HepG2 (cell line): ENCODE data around the gene ETV6. TPM values are rescaled to one million over a fixed set of nuclear protein-coding genes. Genes with fewer than 3 reads are reported as not detected.

Experiments used
- ATAC-seq: fragments of 200-7000 bp; cut with Tn5 transposase; 3 replicates; pipeline ENCODE4 v1.9.1; 2020; ENCODE audit warnings: mild to moderate bottlenecking, moderate library complexity
- BruUV-seq: library from RNA; stranded (reverse); fragments of 400-500 nt; replicated peaks from 2 replicates; lab custom pipeline; 2021; lab: Mats Ljungman, UMichigan
- CTCF ChIA-PET: fragments of 300-600 bp; formaldehyde crosslinking; extraction: SDS; loops from one replicate; lab custom pipeline; 2021; ENCODE audit warnings: low total read pairs, inconsistent platforms, low intra/inter-chr PET ratio; lab: Yijun Ruan, JAX
- POLR2A ChIA-PET: fragments of 350-600 bp; sonication (Branson Sonifier 250); formaldehyde crosslinking; loops from one replicate; lab custom pipeline; 2020; ENCODE audit warnings: antibody characterized with exemption, inconsistent platforms; lab: Yijun Ruan, JAX
- DNase-seq: peaks from one replicate; pipeline ENCODE4 v3.0.0-alpha.2; 2015; ENCODE audit warnings: low spot score
- FAIRE-seq: peaks from 3 replicates; lab custom pipeline; 2011; peaks lifted over from hg19 to GRCh38; lab: Jason Lieb, UNC
- H2AFZ ChIP-seq: one replicate; pipeline ENCODE4 v1.6.1; 2011; ENCODE audit warnings: low read length, inconsistent platforms
- H3K27ac ChIP-seq: fragments of 300-600 bp; 3 replicates; pipeline ENCODE4 v1.8.0; 2011; ENCODE audit warnings: mixed run types, mild to moderate bottlenecking, mixed read lengths, low read length, inconsistent platforms; ENCODE audit not compliant: insufficient read depth; ENCODE audit errors: extremely low read length
- H3K27me3 ChIP-seq, 2 experiments: fragments of 200-600 bp in 1 of 2; 2 replicates in 1 of 2; 3 replicates in 1 of 2; pipeline versions ENCODE4 v1.6.0 to v1.8.0; 2011; ENCODE audit warnings: low read length in 2 of 2, mild to moderate bottlenecking in 2 of 2, moderate library complexity in 2 of 2, inconsistent platforms in 1 of 2; ENCODE audit not compliant: insufficient read depth in 2 of 2, control insufficient read depth in 1 of 2
- H3K36me3 ChIP-seq, 2 experiments: fragments of 200-600 bp in 1 of 2; replicated peaks in 1 of 2; 2 replicates in 1 of 2; 3 replicates in 1 of 2; pipeline versions ENCODE4 v1.5.1 to v1.8.0; 2011; ENCODE audit warnings: low read length in 2 of 2, inconsistent platforms in 1 of 2; ENCODE audit not compliant: insufficient read depth in 2 of 2, control insufficient read depth in 1 of 2
- H3K4me1 ChIP-seq: 2 replicates; pipeline ENCODE4 v1.5.1; 2012; ENCODE audit warnings: low read length, inconsistent platforms; ENCODE audit not compliant: insufficient read depth
- H3K4me2 ChIP-seq: 2 replicates; pipeline ENCODE4 v1.6.0; 2011; ENCODE audit warnings: low read depth, low read length, inconsistent platforms
- H3K4me3 ChIP-seq, 3 experiments: fragments of 200-600 bp in 1 of 3; sonication (generic), shearing (Covaris generic) in 1 of 3; replicated peaks in 1 of 3; 2 replicates each; pipeline ENCODE4 v1.5.1; 2011 to 2016; ENCODE audit warnings: low read length in 3 of 3, inconsistent platforms in 2 of 3, low read depth in 2 of 3, mild to moderate bottlenecking in 2 of 3, control low read depth in 1 of 3, mixed read lengths in 1 of 3; ENCODE audit not compliant: insufficient read depth in 1 of 3
- H3K79me2 ChIP-seq: one replicate; pipeline ENCODE4 v1.6.1; 2011; ENCODE audit warnings: low read length, inconsistent platforms; ENCODE audit not compliant: insufficient read depth
- H3K9ac ChIP-seq: 2 replicates; pipeline ENCODE4 v1.6.0; 2011; ENCODE audit warnings: mild to moderate bottlenecking, low read depth, low read length, inconsistent platforms; ENCODE audit not compliant: insufficient read depth
- H3K9me3 ChIP-seq: 2 replicates; pipeline ENCODE4 v1.5.1; 2012; ENCODE audit warnings: mild to moderate bottlenecking, low read length
- H4K20me1 ChIP-seq: 2 replicates; pipeline ENCODE4 v1.6.0; 2011; ENCODE audit warnings: inconsistent platforms, mild to moderate bottlenecking, low read length, moderate library complexity; ENCODE audit not compliant: insufficient read depth
- EEA1 ChIP-seq: sonication (generic); formaldehyde crosslinking; IDR thresholded peaks from 2 replicates; pipeline ENCODE4 v1.5.1; 2020; ENCODE audit warnings: mild to moderate bottlenecking, missing genetic modification reagents, borderline replicate concordance
- HNRNPLL ChIP-seq: fragments of 200-400 bp; formaldehyde crosslinking; IDR thresholded peaks from 2 replicates; pipeline ENCODE4 v1.6.1; 2017; ENCODE audit warnings: mild to moderate bottlenecking, low read depth, low read length; ENCODE audit not compliant: poor library complexity, severe bottlenecking
- ZBTB38 ChIP-seq: sonication (generic); formaldehyde crosslinking; IDR thresholded peaks from 2 replicates; pipeline ENCODE4 v1.5.1; 2020; ENCODE audit warnings: mild to moderate bottlenecking, missing genetic modification reagents
- ZKSCAN5 ChIP-seq: sonication (generic); formaldehyde crosslinking; IDR thresholded peaks from 2 replicates; pipeline ENCODE4 v1.5.1; 2020; ENCODE audit warnings: mild to moderate bottlenecking, missing genetic modification reagents
- ZNF224 ChIP-seq: sonication (generic); formaldehyde crosslinking; IDR thresholded peaks from 2 replicates; pipeline ENCODE4 v1.5.0; 2020; ENCODE audit warnings: mild to moderate bottlenecking, missing genetic modification reagents
- ZNF577 ChIP-seq: sonication (generic); formaldehyde crosslinking; IDR thresholded peaks from 2 replicates; pipeline ENCODE4 v1.4.0; 2020; ENCODE audit warnings: mild to moderate bottlenecking, low read depth, missing genetic modification reagents, borderline replicate concordance
- WGBS: methylation state at CpG from one replicate; pipeline ENCODE4 v1.1.6; 2017; ENCODE audit warnings: low lambda C conversion rate; 5-methylcytosine and 5-hydroxymethylcytosine counted together
- in situ Hi-C: cut with HindIII; loops from 2 replicates; pipeline ENCODE4 v1.10.0; 2017; ENCODE audit warnings: low pct_unique_long_range_greater_than_20kb; ENCODE audit not compliant: extremely low pct_ligation_motif_present
- intact Hi-C: fragments of 100-400 bp; cut with micrococcal nuclease; formaldehyde crosslinking; loops from one replicate; pipeline ENCODE4 v1.10.0; 2022; ENCODE audit not compliant: unreplicated experiment
- polyA plus RNA-seq, 8 experiments: library from polyadenylated mRNA; depleted of rRNA in 3 of 8; stranded (reverse) in 7 of 8; unstranded in 1 of 8; fragments of >200 nt; fragmentation: Illumina TruSeq in 4 of 8; extraction: Trizol in 4 of 8; gene quantifications; 2 replicates each; pipeline versions ENCODE4 v1.2.1 to v1.2.3, GENCODE V29; 2011 to 2016; ENCODE audit warnings: low read depth in 4 of 8, missing spikeins in 1 of 8, mixed read lengths in 1 of 8; ENCODE audit not compliant: insufficient read depth in 1 of 8
- total RNA-seq, 5 experiments: library from RNA; depleted of rRNA; stranded (reverse); fragments of >200 nt; fragmentation: Illumina TruSeq; extraction: Trizol; gene quantifications; 2 replicates each; pipeline ENCODE4 v1.2.3, GENCODE V29; 2016; ENCODE audit warnings: low read depth in 1 of 5
- TF ChIP-seq, protein P1 (sequence below): sonication (generic); formaldehyde crosslinking; IDR thresholded peaks from 2 replicates; pipeline ENCODE4 v1.4.0; 2020; ENCODE audit warnings: missing genetic modification reagents
- TF ChIP-seq, protein P2 (sequence below): sonication (generic); formaldehyde crosslinking; IDR thresholded peaks from 2 replicates; pipeline ENCODE4 v1.8.1; 2023; ENCODE audit warnings: mild to moderate bottlenecking, inconsistent platforms, moderate library complexity, missing genetic modification reagents, borderline replicate concordance

Gene ETV6
- total and polyA plus RNA-seq, 2 of the 13 experiments (the other 11 are each of a cell fraction or from before 2014, with no cell fraction given): 2.2 to 3.0 TPM

DNA sequence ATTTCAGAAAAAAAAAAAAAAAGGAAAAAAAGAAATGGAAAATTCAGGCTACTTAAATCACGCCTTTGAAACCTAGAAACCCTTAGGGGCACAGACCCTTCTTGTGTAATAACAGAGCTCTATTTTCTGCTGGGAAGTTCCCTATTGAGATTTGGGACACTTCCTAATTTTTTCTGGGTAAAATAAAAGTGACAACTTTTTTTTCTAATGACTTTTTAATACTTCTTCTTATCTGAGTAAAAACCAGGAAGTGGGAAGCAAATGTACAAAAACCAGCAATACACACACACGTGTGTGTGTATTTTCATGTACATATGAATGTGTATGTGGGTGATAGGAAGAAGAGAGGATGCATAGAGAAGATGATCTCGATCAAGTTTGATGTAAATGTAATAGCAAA lies 35.8 kb downstream of the ETV6 start:
- ChIA-PET CTCF (no interaction called here), POLR2A (interaction anchor here (1.2 kb wide), 1 partner anchor 11 kb away, joined by 4 read pairs; no protein-coding TSS in a partner anchor)
- no peak overlapping the region for H2AFZ ChIP-seq
- H3K9ac ChIP-seq: no peak overlapping the region
- H3K36me3 ChIP-seq: no peaks in the 10 kb centered on the region
- H3K4me2 ChIP-seq: no peak overlapping the region
- intact Hi-C loops: no loop called here
- no peaks in the 10 kb centered on the region for H3K79me2 ChIP-seq
- no peaks in the 10 kb centered on the region; the same call in 1 of the 2 replicates for H4K20me1 ChIP-seq
- peaks cover 27% of the 10 kb centered on the region for H3K4me1 ChIP-seq
- WGBS: 85% methylated on average over 3 of the region's 3 CpGs
- no peak for ATAC-seq
- H3K4me3 ChIP-seq: no peak overlapping the region
- in situ Hi-C loops: no loop called here
- no peaks in the 10 kb centered on the region for H3K27me3 ChIP-seq
- TF ChIP-seq ZNF577 (CRISPR knock-in tag): no peak
- no peak for TF ChIP-seq ZBTB38 (CRISPR knock-in tag)
- no peak for TF ChIP-seq ZKSCAN5
- TF ChIP-seq, protein P1, sequence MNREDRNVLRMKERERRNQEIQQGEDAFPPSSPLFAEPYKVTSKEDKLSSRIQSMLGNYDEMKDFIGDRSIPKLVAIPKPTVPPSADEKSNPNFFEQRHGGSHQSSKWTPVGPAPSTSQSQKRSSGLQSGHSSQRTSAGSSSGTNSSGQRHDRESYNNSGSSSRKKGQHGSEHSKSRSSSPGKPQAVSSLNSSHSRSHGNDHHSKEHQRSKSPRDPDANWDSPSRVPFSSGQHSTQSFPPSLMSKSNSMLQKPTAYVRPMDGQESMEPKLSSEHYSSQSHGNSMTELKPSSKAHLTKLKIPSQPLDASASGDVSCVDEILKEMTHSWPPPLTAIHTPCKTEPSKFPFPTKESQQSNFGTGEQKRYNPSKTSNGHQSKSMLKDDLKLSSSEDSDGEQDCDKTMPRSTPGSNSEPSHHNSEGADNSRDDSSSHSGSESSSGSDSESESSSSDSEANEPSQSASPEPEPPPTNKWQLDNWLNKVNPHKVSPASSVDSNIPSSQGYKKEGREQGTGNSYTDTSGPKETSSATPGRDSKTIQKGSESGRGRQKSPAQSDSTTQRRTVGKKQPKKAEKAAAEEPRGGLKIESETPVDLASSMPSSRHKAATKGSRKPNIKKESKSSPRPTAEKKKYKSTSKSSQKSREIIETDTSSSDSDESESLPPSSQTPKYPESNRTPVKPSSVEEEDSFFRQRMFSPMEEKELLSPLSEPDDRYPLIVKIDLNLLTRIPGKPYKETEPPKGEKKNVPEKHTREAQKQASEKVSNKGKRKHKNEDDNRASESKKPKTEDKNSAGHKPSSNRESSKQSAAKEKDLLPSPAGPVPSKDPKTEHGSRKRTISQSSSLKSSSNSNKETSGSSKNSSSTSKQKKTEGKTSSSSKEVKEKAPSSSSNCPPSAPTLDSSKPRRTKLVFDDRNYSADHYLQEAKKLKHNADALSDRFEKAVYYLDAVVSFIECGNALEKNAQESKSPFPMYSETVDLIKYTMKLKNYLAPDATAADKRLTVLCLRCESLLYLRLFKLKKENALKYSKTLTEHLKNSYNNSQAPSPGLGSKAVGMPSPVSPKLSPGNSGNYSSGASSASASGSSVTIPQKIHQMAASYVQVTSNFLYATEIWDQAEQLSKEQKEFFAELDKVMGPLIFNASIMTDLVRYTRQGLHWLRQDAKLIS (CRISPR knock-in tag): no peak
- TF ChIP-seq ZNF224 (CRISPR knock-in tag): no peak
- TF ChIP-seq, protein P2, sequence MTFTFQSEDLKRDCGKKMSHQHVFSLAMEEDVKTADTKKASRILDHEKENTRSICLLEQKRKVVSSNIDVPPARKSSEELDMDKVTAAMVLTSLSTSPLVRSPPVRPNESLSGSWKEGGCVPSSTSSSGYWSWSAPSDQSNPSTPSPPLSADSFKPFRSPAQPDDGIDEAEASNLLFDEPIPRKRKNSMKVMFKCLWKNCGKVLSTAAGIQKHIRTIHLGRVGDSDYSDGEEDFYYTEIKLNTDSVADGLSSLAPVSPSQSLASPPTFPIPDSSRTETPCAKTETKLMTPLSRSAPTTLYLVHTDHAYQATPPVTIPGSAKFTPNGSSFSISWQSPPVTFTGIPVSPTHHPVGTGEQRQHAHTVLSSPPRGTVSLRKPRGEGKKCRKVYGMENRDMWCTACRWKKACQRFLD (CRISPR knock-in tag): no peak
- no peak for TF ChIP-seq HNRNPLL
- TF ChIP-seq EEA1: no peak
- DNase-seq: no peak
- no peaks in the 10 kb centered on the region for H3K9me3 ChIP-seq
- FAIRE-seq: no peak
- no peak overlapping the region for H3K27ac ChIP-seq
- BruUV-seq: no TSS peak
